SJSA1 (cell line): Measurements from ENCODE around the gene OR52E6. TPM values are rescaled to one million over a fixed set of nuclear protein-coding genes. Genes with fewer than 3 reads are reported as not detected.

Experiments used
- DNase-seq, 2 experiments: peaks; one replicate each; pipeline ENCODE4 v3.0.0-alpha.2; 2015 to 2020; ENCODE audit warnings: low spot score in 2 of 2, low read depth in 1 of 2
- H3K27ac ChIP-seq: fragments of 250-450 bp; sonication (Bioruptor Pico); 2 replicates; pipeline ENCODE4 v1.5.1; 2020; ENCODE audit warnings: mild to moderate bottlenecking, moderate library complexity
- H3K27me3 ChIP-seq: fragments of 250-450 bp; sonication (Bioruptor Pico); replicated peaks from 2 replicates; pipeline ENCODE4 v1.5.1; 2020; ENCODE audit warnings: mild to moderate bottlenecking, moderate library complexity
- H3K36me3 ChIP-seq: fragments of 250-450 bp; sonication (Bioruptor Pico); 2 replicates; pipeline ENCODE4 v1.5.1; 2020; ENCODE audit warnings: mild to moderate bottlenecking
- H3K4me1 ChIP-seq: fragments of 250-450 bp; sonication (Bioruptor Pico); replicated peaks from 2 replicates; pipeline ENCODE4 v1.6.1; 2021; ENCODE audit warnings: mild to moderate bottlenecking
- H3K4me3 ChIP-seq: fragments of 250-450 bp; sonication (Bioruptor Pico); 2 replicates; pipeline ENCODE4 v1.5.1; 2020; ENCODE audit warnings: mild to moderate bottlenecking
- H3K9me3 ChIP-seq: fragments of 250-450 bp; sonication (Bioruptor Pico); replicated peaks from 2 replicates; pipeline ENCODE4 v1.5.1; 2020; ENCODE audit warnings: mild to moderate bottlenecking
- total RNA-seq: library from RNA; depleted of rRNA; stranded (reverse); fragments of >200 nt; shearing (Covaris generic); gene quantifications from 2 replicates; pipeline ENCODE4 v1.2.3, GENCODE V29; 2014; rRNA removed

OR52E6 gene
- total RNA-seq: not detected in 2 replicates

- H3K4me1 ChIP-seq: no peaks in the 10 kb centered on the region
- no peak for DNase-seq
Measured at GRCh38 chr11:5841797-5842196, at the start of gene OR52E6. OR52E6 (minus strand) TSS chr11:5841897; CDS start chr11:5841897, 0 bp downstream.

GRCh38 chr11:5891216-5891800, 49.6 kb upstream of the OR52E6 start:
- no peak for DNase-seq
- H3K36me3 ChIP-seq: no peaks in the 10 kb centered on the region
- H3K4me1 ChIP-seq: no peaks in the 10 kb centered on the region
- no peak overlapping the region for H3K4me3 ChIP-seq
- H3K9me3 ChIP-seq: no peaks in the 10 kb centered on the region
- H3K27ac ChIP-seq: no peak overlapping the region
- H3K27me3 ChIP-seq: no peaks in the 10 kb centered on the region

More at GRCh38 chr11:5841797-5842196, at the start of gene OR52E6:
- Histone ChIP-seq H3K27me3 (no peaks in the 10 kb centered on the region), H3K9me3 (no peaks in the 10 kb centered on the region), H3K4me3 (no peak within 1 kb of the TSS), H3K27ac (no peak within 1 kb of the TSS), H3K36me3 (no peaks in the 10 kb centered on the region)

- no peaks in the 10 kb centered on the region for H3K9me3 ChIP-seq
- H3K36me3 ChIP-seq: no peaks in the 10 kb centered on the region
- DNase-seq: no peak
- H3K4me1 ChIP-seq: no peaks in the 10 kb centered on the region
- H3K27me3 ChIP-seq: no peaks in the 10 kb centered on the region
- H3K27ac ChIP-seq: no peak overlapping the region
- H3K4me3 ChIP-seq: no peak overlapping the region
Measured at GRCh38 chr11:5887661-5888060, 46.0 kb upstream of the OR52E6 start.

- DNase-seq: no peak
- H3K4me3 ChIP-seq: no peak overlapping the region
- H3K27me3 ChIP-seq: no peaks in the 10 kb centered on the region
- H3K36me3 ChIP-seq: no peaks in the 10 kb centered on the region
- H3K4me1 ChIP-seq: no peaks in the 10 kb centered on the region
- no peaks in the 10 kb centered on the region for H3K9me3 ChIP-seq
- H3K27ac ChIP-seq: no peak overlapping the region
Measured at GRCh38 chr11:5887172-5887571, 45.5 kb upstream of the OR52E6 start.

GRCh38 chr11:5881756-5882155, 40.1 kb upstream of the OR52E6 start:
- Histone ChIP-seq H3K4me1 (no peaks in the 10 kb centered on the region), H3K9me3 (no peaks in the 10 kb centered on the region), H3K27me3 (no peaks in the 10 kb centered on the region), H3K36me3 (no peaks in the 10 kb centered on the region), H3K27ac (no peak overlapping the region), H3K4me3 (no peak overlapping the region)
- DNase-seq: no peak

- no peak for DNase-seq
- Histone ChIP-seq H3K27ac (no peak within 1 kb of the TSS), H3K4me1 (no peaks in the 10 kb centered on the region), H3K27me3 (no peaks in the 10 kb centered on the region), H3K4me3 (no peak within 1 kb of the TSS), H3K36me3 (no peaks in the 10 kb centered on the region), H3K9me3 (no peaks in the 10 kb centered on the region)
Measured at GRCh38 chr11:5880329-5880728, 38.6 kb upstream of the OR52E6 start, which contains the start of gene OR52E4. OR52E4 (plus strand) TSS chr11:5880629; CDS start chr11:5884293, 3,664 bp downstream.

- Histone ChIP-seq H3K4me3 (no peak overlapping the region), H3K27ac (no peak overlapping the region), H3K27me3 (no peaks in the 10 kb centered on the region), H3K4me1 (no peaks in the 10 kb centered on the region), H3K9me3 (no peaks in the 10 kb centered on the region), H3K36me3 (no peaks in the 10 kb centered on the region)
- no peak for DNase-seq
Measured at GRCh38 chr11:5878564-5878963, 36.9 kb upstream of the OR52E6 start.

GRCh38 chr11:5865826-5866225, 24.1 kb upstream of the OR52E6 start:
- DNase-seq: no peak
- Histone ChIP-seq H3K27ac (no peak overlapping the region), H3K36me3 (no peaks in the 10 kb centered on the region), H3K27me3 (no peaks in the 10 kb centered on the region), H3K4me3 (no peak overlapping the region), H3K9me3 (no peaks in the 10 kb centered on the region), H3K4me1 (no peaks in the 10 kb centered on the region)

- Histone ChIP-seq H3K27me3 (no peaks in the 10 kb centered on the region), H3K9me3 (no peaks in the 10 kb centered on the region), H3K4me3 (no peak within 1 kb of the TSS), H3K4me1 (no peaks in the 10 kb centered on the region), H3K36me3 (no peaks in the 10 kb centered on the region), H3K27ac (no peak within 1 kb of the TSS)
- DNase-seq: no peak
Measured at GRCh38 chr11:5857590-5857989, 15.9 kb upstream of the OR52E6 start, which contains the start of gene OR52E8. OR52E8 (minus strand) TSS chr11:5857690; CDS start chr11:5857690, 0 bp downstream.

GRCh38 chr11:5851002-5851401, 9.3 kb upstream of the OR52E6 start:
- H3K4me1 ChIP-seq: no peaks in the 10 kb centered on the region
- no peaks in the 10 kb centered on the region for H3K27me3 ChIP-seq
- no peaks in the 10 kb centered on the region for H3K36me3 ChIP-seq
- no peak overlapping the region for H3K4me3 ChIP-seq
- no peak for DNase-seq
- H3K27ac ChIP-seq: no peak overlapping the region
- no peaks in the 10 kb centered on the region for H3K9me3 ChIP-seq

- Histone ChIP-seq H3K4me1 (no peaks in the 10 kb centered on the region), H3K27ac (no peak overlapping the region), H3K4me3 (no peak overlapping the region), H3K27me3 (no peaks in the 10 kb centered on the region), H3K9me3 (no peaks in the 10 kb centered on the region), H3K36me3 (no peaks in the 10 kb centered on the region)
- no peak for DNase-seq
Measured at GRCh38 chr11:5847711-5848110, 6.0 kb upstream of the OR52E6 start.

GRCh38 chr11:5846701-5847100, 5.0 kb upstream of the OR52E6 start:
- no peaks in the 10 kb centered on the region for H3K4me1 ChIP-seq
- H3K27ac ChIP-seq: no peak overlapping the region
- H3K36me3 ChIP-seq: no peaks in the 10 kb centered on the region
- DNase-seq: no peak
- no peak overlapping the region for H3K4me3 ChIP-seq
- no peaks in the 10 kb centered on the region for H3K9me3 ChIP-seq
- H3K27me3 ChIP-seq: no peaks in the 10 kb centered on the region

- H3K27me3 ChIP-seq: no peaks in the 10 kb centered on the region
- DNase-seq: no peak
- no peaks in the 10 kb centered on the region for H3K4me1 ChIP-seq
- H3K27ac ChIP-seq: no peak overlapping the region
- no peak overlapping the region for H3K4me3 ChIP-seq
- H3K9me3 ChIP-seq: no peaks in the 10 kb centered on the region
- no peaks in the 10 kb centered on the region for H3K36me3 ChIP-seq
Measured at GRCh38 chr11:5837695-5838094, 4.0 kb downstream of the OR52E6 start.

GRCh38 chr11:5833446-5833845, 8.3 kb downstream of the OR52E6 start:
- Histone ChIP-seq H3K4me1 (no peaks in the 10 kb centered on the region), H3K36me3 (no peaks in the 10 kb centered on the region), H3K27me3 (no peaks in the 10 kb centered on the region), H3K27ac (no peak overlapping the region), H3K9me3 (no peaks in the 10 kb centered on the region), H3K4me3 (no peak overlapping the region)
- DNase-seq: no peak
